HG03103 (cell line): ENCODE measurements around the gene DYNLT4.
"Not testable (repeated sequence)": the region's sequence is repeated elsewhere in the genome, so short reads cannot be mapped to it uniquely, and the experiment has no call there.

ENCODE experiments used
- ATAC-seq: cut with Tn5 transposase; IDR thresholded peaks from one replicate; pipeline ENCODE4 v1.9.1; 2021; ENCODE audit warnings: low read depth; ENCODE audit not compliant: unreplicated experiment

The DYNLT4 gene, protein sequence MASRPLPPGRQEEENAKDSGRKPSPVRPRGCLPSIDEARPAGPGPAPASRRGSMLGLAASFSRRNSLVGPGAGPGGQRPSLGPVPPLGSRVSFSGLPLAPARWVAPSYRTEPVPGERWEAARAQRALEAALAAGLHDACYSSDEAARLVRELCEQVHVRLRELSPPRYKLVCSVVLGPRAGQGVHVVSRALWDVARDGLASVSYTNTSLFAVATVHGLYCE

DNA sequence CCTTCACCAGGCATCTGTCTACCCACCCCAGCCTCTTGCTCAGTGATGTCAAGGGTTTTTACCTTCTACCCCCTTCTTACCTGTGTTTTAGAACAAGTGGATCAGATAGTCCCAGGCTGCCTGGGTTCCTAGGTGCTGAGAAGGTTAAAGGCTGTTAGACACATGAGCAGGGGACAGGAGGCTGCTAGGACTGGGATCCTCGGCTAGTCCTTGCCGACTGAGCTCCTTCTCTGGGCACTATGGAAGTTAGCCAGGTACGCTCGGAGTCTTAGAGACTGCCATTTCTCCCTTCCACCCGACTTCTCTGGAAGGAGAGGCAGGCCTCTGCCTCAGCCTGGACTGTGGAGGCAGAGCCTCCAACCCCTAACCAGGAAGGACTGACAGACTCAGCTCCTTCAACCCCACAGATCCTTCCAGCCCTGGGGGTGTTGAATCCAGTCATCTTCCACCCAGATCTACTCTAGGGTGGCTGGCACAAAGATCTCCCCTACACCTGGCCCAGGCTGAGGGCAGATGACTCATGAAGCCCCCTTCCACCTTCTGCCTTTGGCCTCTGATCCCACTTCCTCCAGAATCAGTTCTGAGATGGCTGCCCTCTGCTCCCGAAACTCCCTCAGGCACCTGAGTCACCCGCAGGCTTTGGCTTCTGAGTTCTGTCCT lies at the start of gene DYNLT4:
TSS of gene DYNLT4 (minus strand) at position 648 of the 660 bp plus-strand sequence. CDS start 683 bp downstream, outside the sequence.
- no peak for ATAC-seq

DNA sequence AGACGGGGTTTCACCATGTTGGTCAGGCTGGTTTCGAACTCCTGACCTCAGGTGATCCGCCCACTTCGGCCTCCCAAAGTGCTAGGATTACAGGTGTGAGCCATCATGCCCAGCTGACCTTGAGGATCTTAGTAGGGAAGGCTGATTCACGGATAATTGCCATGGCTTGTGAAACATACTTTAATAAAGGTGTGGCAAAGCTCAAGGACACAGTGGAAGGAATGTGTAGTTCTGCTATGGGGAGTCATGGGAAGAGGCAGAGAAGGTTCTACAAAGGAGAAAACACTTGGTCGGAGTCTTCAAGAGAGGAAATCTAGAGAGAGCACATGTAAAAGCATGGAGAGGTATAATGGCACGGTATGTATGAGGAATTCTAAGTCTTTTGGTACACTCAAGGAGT lies 48.6 kb upstream of the DYNLT4 start:
- ATAC-seq: no peak

DNA sequence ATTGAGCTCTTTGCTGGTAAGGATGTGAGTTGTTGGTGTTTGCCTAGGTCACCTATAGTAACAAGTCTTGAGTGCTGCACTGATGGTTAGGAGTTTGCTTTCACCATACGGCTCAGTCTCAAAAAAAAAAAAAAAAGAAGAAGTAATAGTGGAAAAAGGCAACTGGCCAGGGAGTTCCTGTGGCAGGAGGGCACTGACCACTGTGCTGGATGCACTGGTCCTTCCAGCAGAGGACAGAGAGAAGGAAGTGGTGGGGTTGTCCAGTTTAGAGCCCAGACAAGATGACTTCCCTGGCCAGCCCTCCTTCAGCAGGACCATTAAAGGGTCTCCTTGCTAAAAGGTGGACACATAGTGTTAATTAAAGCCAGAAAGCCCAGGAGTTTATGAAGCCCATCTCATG lies 47.8 kb upstream of the DYNLT4 start:
- ATAC-seq: no peak

DNA sequence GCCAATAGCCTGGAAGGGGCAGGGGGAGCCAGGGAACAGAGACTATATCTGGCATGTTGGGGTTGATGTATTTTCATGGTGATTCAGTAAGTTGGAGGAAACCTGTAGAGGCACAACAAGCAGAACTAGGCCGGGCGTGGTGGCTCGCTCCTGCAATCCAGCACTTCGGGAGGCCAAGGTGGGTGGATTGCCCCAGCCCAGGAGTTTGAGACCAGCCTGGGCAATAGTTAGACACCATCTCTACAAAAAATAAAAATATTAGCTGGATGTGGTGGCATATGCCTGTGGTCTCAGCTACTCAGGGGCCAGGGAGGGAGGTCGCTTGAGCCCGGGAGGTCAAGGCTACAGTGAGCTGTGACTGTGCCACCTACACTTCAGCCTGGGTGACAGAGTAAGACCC lies 46.0 kb upstream of the DYNLT4 start:
- ATAC-seq: no peak

DNA sequence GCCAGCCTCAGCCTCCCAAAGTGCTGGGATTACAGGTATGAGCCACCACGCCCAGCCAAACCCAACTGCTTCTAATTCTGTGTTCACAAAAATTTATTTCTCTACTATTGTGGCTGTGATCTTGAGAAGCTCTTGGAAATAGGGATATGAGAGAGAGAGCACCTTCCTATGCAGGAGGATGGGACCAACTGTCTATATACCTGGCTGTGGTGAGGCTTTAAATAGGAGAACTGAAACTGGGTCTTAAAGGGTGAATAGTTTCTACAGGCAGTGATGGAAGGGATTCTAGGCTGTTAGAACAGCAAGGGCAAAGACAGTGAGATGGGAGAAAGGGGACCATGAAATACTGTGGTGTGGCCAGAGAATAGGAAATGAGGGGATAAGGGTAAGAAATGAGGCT lies 44.2 kb upstream of the DYNLT4 start:
- no peak for ATAC-seq

DNA sequence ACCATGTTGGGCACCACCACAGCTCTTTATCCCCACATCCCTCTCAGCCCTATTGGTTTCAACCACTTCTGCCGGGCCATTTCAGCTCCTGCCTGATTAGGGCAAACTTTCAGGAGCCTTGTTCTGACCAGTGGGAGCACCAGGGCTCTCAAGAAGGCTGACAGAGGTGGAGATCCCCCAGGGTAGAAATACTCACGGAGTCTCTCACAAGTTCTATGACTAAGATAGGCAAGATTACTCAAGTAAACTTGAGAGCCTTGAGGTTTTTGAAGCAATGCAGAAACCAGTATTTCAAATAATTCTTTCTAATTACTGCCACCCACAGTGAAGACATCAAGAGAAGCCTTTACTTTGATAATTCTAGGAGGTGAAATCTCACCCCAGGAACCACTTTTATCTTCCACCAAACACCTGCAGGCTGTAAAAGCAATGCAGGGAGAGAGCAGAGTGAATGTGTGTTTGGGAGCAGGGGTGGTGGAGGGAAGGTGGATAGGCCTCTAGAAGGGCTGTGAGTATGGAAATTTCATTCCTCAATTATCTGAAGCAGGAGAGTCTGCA lies 42.5 kb upstream of the DYNLT4 start:
- ATAC-seq: no peak

DNA sequence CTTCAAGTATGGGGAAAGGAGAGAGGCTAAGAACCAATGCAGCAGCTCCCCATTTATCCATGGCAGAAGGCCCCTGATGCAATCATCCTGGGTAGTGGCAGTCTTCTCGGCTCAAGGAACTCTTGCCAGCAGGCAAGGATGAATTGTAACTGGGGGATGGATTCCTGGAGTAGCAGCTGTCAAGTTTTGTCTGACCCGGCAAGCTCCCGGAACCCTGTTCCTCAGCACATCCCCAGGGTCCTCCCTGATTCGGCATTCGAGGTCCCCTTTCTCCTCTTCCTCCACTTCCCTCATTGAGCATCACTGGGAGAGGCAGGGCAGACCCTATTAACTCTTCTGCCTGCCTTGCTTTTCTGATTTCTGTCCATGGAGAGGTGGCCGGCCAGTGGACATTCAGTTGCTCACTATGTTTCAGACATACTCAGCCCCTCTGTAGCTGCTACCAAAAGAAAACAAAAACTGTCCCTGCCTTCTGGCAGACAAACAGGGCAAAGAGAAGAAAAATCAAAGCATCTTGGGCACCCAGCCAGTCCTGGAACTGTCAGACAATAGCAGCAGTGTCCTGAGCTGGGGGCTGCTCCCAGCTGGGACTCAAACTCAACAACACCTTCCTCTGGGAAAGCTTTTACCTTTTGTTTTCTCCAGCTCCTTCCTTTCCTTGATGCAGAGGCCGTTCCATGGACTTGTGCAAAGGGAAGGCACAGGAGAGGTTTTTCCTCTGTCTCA lies 41.5 kb upstream of the DYNLT4 start:
- ATAC-seq: no peak

DNA sequence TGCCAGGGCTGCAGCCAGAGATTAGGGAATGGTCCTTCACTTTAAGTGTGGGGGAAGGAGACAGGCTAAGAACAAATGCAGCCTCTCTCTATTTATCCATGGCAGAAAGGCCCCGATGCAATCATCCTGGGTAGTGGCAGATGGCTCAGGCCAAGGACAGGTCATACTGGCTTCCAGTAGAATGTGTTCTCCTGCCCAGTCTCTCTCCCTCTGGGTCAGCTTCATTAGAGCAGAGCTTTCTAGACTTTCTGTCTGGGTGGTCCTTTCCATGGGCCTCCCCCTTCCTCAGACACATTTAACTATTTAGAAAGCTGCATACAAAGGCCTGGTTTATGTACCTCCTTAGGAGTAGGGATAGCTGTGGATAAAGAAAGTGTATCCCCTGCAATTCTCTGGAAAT lies 40.7 kb upstream of the DYNLT4 start:
- no peak for ATAC-seq

DNA sequence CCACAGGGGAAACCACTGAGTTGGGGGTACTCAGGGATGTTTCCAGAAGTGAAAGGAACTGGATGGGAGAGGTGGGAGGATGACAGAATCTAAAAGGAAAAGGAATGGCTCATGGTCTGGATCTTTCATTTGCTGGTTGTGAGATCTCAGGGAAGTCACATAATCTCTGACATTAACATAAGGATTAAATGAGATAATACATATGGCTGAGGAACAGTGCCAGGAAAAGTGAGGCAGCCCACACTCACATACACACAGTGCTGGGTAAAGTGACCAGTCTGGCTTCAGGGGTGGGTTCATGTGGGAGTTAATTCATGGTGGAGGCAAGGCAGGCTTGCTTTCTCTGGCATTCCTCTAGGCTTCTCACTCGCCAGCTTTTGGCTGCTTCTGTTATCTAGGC lies 39.8 kb upstream of the DYNLT4 start:
- ATAC-seq: no peak

DNA sequence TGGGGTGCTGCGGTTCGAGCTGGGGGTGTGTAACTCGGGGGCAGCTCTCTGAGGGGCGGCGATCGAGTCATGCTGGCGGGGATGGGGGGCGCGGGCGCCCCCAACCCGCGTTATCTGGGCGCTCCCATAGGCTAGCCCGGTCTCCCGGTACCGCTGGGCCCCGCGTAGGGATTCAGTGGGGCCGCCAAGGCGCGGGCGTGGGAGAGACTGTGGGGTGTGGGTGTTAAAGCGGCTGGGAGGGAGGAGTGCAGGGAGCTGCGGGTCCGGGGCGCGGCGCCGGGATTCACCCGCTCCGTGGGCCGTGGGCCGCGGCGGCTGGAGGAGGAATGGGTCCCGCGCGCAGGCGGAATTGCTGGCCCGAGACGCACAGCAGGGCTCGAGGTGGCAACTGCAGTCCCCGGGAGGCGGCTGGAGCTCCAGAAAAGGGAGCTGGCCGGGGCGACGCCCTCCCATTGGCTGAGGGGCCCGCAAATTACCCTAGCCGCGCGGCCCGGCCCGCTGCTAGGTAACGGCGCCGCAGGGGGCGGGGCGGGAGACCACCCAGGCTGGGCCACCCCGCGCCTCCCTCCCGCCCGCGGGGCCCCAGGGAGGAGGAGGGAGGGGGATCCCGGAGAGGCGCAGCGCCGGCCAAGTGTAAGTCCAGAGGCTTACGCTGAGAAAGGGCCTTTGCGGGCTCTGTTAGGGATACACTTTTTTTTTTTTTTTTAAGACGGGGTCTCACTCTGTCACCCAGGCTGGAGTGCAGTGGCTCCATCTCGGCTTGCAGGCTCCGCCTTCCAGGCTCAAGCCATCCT lies 35.9 kb upstream of the DYNLT4 start, which contains the start of gene PTCH2:
TSS of gene PTCH2 (minus strand) at position 392 of the 794 bp plus-strand sequence. CDS start at position 71, 321 bp downstream.
- no peak for ATAC-seq

DNA sequence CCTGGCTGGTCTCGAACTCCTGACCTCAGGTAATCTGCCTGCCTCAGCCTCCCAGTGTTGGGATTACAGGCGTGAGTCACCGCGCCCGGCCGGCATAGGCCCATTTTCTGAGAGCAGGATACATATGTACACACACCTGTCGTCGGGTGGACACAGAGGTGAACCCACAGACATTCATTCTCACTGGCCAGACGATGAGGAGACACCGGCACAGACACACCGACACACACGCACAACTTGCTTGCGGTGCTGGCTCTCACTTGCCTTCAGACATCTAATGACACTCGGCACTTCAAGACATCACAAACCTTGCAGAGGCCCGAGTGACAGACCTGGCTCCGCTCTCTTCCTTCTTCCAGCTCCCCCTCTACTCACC lies 35.3 kb upstream of the DYNLT4 start:
- ATAC-seq: no peak

DNA sequence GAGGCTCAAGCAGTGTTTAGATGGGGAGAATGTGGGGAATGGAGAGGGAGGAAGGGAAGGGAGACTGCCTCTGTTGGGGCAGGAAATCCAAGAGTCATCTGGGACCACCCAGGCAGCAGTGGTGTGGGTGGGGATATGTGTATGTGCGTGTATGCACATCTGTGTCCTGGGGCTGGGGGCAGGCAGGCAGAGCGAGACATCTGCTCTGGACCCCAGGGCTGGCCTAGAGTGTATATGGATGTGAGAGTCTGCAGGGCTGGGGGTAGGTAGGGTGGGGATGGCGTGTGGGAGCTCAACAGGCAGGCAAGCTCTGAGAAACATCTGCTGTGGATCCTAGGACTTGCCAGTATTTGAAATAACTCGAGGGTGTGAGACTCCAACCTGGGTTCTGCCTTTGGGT lies 32.4 kb upstream of the DYNLT4 start:
- no peak for ATAC-seq

DNA sequence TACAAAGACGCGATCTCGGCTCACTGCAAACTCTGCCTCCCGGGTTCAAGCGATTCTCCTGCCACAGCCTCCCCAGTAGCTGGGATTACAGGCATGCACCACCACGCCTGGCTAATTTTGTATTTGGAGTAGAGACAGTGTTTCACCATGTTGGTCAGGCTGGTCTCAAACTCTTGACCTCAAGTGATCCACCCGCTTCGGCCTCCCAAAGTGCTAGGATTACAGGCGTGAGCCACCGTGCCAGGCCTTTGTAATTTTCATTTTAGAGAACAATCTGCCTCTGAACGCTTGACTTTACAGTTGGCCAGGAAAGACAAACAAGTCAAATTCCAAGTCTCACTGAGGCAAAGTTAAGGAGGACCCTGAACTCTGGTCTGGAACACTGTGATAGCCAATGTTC lies 31.1 kb upstream of the DYNLT4 start:
- not testable (repeated sequence) for ATAC-seq

DNA sequence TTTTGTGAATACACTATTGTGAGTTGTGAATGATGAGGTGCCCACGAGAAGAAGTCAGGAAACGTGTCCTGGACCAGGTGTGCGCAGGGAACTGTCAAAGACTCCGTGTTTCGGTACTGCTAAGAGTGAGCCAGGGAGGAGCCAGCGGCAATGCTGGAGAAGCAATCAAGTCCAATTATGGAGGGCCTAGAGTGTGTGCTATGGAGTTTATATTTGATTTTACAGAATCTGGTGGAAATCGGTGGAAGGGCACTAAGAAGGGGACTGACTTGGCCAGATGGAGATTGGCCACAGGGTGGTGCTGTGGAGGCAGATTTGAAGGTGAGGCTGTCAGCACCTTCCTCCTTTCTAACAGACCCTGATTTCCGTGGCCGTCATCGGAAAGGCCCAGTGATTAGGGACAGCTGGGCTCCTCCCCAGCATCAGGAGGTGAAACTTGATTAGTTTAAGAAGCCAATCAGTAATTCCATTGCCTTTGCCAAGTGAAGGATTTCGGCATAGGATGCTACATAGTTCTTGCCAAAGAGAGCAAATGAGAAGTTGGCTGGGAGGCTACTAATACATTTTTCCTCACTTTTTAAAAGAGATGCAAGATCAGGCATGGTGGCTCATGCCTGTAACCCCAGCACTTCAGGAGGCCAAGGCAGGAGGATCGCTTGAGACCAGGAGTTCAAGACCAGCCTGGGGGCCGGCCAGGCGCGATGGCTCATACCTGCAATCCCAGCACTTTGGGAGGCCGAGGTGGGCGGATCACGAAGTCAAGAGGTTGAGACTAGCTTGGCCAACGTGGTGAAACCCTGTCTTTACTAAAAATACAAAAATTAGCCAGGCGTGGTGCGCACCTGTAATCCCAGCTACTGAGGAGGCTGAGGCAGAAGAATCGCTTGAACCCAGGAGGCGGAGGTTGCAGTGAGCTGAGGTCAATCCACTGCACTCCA lies 28.9 kb upstream of the DYNLT4 start:
- peak; percentile 70 for ATAC-seq

DNA sequence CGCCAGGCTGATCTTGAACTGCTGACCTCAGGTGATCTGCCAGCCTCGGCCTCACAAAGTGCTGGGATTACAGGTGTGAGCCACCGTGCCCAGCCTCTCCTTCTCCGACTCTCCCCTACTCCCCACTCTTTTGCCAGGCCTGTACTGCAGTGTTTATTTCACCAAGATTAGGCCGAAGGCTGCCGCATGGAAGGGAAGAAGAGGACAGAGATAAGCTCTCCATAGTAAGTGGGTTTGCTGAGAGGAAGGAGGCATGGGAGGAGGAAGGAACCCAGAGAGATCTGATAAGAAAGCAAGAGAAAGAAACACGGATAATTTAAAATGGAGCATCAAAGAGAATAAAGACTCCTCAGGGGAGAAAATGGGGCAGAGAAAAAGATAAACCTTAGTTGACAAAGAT lies 27.2 kb upstream of the DYNLT4 start:
- ATAC-seq: no peak

DNA sequence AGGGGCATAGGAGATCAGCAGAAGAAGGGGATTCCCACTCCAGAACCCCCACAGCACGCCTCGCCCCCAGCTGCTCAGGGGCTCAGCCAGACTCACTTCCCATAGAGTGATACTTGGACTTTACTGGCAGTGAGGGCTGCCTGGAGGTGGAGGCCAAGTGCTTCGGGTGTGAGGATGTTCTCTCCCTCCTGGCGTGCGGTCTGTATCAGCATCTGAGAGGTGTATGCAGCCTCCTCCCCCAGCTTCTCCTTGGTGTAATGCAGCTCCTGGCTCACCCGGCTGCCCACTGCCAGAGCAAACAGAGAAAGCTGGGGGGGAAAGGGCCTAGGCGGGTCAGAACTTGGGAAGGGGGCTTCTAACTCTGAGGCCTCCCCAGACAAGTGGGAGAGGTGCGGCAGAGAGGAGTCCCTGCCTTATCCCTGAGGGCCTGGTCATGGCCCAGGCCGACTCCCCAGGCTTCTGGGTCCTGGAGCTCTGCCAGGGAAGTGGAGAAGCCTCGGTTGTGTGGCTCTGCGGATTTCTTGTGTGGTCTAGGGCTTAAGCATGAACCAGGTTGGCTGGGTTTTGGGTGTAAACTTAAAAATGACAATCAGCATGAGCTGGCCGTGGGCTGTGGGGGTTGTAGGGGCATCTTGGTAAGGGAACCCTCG lies 25.0 kb upstream of the DYNLT4 start:
- no peak for ATAC-seq

DNA sequence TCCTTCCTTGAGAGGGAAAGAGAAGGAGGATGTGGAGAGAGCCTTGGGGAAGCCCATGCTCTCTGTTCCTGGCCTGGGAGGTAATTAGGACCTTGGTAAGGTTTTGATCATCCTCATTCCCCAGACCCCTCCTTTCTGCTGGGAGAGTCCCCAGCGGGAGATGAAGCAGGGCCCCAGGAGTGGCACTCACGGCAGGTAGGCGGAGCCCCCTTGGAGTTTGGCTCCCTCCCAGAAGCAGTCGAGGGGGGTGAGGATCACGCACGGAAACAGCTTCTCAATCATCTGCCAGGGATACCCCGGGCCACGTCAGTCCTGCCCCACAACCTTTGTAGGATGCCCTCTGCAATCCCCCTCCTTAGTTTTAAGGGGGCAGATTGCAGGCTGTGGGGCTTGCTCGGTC lies 24.4 kb upstream of the DYNLT4 start:
- ATAC-seq: no peak

DNA sequence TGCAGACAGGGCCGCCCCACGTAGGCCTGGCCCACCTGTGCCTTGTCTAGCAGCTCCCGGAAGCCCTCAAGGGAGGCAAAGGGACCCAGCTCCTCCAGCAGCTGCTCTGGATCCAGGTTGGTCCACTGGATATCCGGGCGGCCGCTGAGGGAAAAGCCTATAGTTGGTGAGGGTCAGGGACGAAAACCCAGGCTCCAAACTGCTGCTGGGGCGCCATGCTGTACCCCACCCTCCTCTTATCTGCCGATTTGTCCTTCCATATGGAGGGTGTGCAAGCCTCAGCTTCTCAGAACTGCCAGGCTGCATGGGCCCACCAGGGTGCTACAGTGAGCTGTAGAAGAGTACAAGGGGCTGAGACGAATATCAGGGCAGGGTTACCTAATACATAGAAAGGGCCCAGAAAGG lies 23.8 kb upstream of the DYNLT4 start:
- no peak for ATAC-seq
